NCI-H1417 (cell line): Measurements from ENCODE around the gene DUSP10.

Source experiments
- DNase-seq, 3 experiments: peaks; one replicate each; lab custom pipeline; 2025; lab: John Stamatoyannopoulos, UW

The DUSP10 gene

DNA sequence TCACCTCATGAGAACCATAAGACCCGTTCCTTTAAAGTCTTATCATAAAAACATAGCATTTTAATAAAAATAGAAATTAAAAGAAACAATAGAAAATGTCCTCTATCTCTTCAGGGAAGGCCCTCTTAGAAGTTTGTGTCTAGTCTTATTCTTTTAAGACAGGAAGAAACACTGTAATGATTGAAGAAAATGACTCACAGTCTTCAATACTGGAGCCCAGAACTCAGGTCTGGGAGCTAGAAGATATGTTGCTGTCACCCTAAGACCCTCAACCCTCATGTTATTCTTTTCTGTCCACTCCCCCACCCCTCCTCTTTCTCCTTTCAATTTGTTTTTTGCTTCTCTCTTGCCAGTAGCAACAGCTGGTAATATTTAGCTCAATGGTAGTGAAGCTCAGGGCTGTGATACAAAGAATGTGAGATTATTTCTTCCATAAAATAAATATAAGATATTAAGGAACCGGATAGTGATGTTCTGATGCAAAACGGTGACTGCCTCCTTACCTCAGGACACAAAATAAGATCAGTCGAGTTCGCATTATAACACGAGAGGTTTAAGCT, 12.0 kb downstream of the DUSP10 start:
- no peak for DNase-seq

- DNase-seq = no peak
These were observed 13.8 kb downstream of the DUSP10 start for GRCh38 chr1:221728037-221728505.

DNA sequence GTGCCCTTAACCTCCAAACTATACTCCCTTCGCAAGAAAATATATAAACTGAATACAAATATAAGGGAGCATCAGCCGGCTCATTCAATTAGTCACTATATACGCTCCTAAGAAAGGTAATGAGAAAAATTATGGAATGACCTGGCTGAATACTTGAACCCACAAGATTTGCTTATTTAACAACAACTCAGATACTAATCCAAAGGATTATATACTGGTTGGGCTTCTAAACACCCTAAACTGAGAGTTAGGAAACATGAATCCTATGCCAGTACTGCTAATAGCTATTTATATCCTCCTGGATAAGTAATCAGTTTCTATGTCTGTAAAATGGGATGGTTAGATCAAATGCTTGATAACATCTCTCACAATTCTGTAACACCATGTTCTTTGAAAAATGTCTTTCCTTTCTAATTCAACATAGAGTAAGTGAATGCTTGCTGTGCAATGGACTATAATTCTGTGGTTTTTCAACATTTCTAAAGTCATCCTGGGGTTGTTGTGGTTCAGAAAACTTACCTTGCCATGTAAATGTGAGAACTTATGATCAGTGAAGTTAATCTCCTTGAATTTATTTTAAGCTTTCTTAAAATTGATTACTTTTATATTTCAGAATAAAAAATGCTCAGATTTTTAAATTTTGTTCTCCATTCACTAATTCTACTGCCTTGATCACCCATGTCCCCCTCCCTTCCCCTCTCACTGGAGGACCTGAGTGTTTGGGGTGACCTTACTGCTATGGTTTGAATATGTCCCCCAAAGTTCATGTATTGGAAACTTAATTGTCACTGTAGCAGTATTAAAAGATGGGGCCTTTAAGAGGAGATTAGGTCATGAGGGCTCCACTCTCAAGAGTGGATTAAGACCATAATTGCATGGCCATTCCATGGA, 14.5 kb downstream of the DUSP10 start:
- no peak for DNase-seq

GRCh38 chr1:221725735-221726672, 15.9 kb downstream of the DUSP10 start:
- DNase-seq = no peak

DNA sequence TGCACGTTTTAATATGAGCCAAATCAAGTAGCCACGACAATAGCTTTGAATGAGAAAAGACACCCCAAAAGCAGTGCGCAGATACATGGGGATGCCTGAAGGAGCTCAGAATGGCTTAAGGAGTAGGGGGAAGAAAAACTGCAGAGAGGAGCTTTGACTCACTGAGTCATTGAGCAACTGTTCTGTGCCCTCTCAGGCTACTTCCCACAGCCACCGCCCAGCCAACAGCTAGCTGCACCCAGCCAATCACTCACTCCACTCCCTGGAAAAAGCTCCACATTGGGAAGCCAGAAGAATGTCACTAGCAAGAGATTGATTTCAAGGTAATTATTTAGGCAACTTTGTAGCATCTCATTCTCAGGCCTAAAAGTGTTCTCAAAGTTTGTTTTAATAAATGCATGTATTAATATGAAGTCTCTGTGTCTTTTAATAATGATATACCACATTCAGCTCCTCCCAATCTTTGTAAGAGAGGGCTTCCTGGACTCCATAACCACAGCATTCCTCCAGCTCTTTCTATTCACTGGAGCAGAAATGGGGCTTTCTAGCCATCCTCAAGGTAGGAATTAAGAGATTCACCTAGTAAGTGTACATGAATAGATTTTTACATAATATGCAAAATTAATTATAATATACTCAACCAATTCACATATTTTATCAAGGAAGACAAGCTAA, 16.8 kb downstream of the DUSP10 start:
- no peak for DNase-seq

- DNase-seq = no peak
These were observed 18.0 kb downstream of the DUSP10 start for GRCh38 chr1:221723848-221724236.

- no peak for DNase-seq
These were observed 18.7 kb downstream of the DUSP10 start for GRCh38 chr1:221723018-221723847.

DNA sequence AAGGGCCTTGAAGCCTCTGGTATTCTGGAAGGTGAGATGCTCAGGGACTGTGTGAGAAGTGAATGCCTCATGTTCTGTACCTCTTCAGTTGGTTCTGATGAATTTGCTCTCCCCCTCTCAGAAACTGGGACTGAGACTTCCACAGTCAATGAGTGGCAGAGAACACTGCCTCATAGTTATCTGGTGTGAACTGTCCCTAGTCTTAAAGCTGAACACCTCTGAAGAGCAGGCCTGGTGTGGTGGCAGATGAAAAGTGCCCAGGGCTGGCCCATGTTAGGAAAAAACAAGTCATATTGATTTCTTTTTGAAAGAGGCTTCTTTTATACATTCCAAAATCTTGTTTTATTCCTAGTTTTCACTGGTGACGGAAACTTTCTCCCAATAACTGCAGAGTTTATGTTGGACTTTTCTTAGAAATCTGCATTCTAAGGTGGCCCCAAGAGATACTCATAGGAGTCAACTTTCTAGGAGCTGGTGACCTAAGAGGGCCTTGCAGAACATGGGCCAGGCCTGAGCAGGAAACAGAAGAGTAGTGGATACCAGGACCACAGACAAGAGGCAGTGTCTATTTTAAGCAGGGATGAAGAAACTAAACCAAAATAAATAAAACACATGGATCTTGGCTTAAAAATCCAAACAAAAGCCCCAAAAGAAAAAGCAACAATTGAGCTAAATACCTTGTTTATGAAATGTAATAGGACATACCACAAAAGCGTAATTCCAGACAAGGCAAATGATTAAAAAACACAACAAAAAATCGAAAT, 19.5 kb downstream of the DUSP10 start:
- no peak for DNase-seq

- DNase-seq = no peak
These were observed 21.3 kb downstream of the DUSP10 start for GRCh38 chr1:221720545-221720944.

GRCh38 chr1:221719987-221720386, 21.9 kb downstream of the DUSP10 start:
- DNase-seq = no peak

- DNase-seq = no peak
These were observed 22.7 kb downstream of the DUSP10 start for GRCh38 chr1:221719278-221719597.

DNA sequence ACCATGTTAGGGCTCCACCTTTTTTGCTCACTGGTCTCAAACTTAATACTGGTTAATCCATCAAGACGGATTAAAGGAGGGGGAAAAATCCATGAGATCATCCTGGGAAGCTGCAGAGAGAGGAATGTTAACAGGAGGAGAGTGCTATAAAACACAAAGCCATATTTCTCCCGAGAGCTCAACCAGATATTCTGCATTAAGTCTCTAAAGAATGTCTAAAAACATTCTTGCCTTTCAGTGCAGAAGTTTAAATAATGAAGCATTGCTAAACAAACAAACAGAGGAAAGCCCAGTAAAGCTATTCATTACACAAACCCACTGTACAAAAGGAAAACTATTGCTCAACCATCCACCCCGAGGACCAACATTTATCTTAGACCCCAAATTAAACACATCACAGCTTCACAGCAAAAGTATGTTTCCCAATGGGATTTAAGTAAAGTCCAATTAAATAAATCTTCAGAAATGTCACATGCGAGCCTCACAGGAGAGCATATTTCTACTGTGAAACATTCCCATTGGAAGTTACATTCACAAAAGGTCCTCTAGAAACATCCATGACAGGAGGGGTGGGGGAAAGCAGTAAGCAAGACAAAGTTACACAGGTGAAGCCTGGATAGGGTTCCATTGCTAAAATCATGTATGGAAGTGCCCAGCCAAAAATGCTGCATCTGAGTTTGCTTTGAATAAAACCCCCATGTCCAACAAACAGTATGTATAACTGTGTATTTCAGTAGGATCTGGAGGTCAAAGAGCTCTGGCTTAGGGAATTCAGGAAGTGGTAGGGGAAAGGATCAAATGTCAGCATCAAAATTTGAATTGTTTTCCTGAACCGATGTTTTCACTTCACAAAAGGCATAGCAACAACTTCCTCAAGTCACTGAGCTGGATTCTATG, 23.3 kb downstream of the DUSP10 start:
- no peak for DNase-seq

GRCh38 chr1:221717485-221717853, 24.4 kb downstream of the DUSP10 start:
- DNase-seq = no peak

- no peak for DNase-seq
These were observed 25.0 kb downstream of the DUSP10 start for GRCh38 chr1:221716713-221717484.

GRCh38 chr1:221715321-221716169, 26.3 kb downstream of the DUSP10 start:
- peak in 2 of 3 experiments; percentile 73 to 90 for DNase-seq

GRCh38 chr1:221714227-221715152, 27.4 kb downstream of the DUSP10 start:
- peak in 1 of 3 experiments; percentile 42 for DNase-seq
